Stimulated activated CD8-positive, alpha-beta memory T cell treated with anti-CD3 and anti-CD28 coated beads, Interleukin-15, amount 100 ng/mL, for 1 hour (primary cell): ENCODE data around the gene NT5DC2.

Source experiments
- DNase-seq: peaks from one replicate; pipeline ENCODE4 v3.0.0-alpha.2; 2020; ENCODE audit warnings: low read depth

Gene NT5DC2

GRCh38 chr3:52487788-52488691 lies 45.6 kb downstream of the NT5DC2 start:
- no peak for DNase-seq

DNA sequence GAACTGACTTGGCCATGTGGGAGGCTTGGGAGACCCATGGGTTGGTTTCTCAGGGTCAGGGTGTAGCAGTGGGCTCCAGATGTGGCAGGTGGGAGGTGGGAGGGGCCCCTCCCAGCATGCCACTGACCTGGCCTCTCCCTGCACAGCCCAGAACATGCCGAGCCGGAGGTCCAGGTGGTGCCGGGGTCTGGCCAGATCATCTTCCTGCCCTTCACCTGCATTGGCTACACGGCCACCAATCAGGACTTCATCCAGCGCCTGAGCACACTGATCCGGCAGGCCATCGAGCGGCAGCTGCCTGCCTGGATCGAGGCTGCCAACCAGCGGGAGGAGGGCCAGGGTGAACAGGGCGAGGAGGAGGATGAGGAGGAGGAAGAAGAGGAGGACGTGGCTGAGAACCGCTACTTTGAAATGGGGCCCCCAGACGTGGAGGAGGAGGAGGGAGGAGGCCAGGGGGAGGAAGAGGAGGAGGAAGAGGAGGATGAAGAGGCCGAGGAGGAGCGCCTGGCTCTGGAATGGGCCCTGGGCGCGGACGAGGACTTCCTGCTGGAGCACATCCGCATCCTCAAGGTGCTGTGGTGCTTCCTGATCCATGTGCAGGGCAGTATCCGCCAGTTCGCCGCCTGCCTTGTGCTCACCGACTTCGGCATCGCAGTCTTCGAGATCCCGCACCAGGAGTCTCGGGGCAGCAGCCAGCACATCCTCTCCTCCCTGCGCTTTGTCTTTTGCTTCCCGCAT lies 46.4 kb downstream of the NT5DC2 start:
- no peak for DNase-seq

- DNase-seq, result no peak
These were observed 48.8 kb downstream of the NT5DC2 start for GRCh38 chr3:52484680-52485461.

- DNase-seq, result no peak
These were observed 49.9 kb downstream of the NT5DC2 start for GRCh38 chr3:52483577-52484381.

DNA sequence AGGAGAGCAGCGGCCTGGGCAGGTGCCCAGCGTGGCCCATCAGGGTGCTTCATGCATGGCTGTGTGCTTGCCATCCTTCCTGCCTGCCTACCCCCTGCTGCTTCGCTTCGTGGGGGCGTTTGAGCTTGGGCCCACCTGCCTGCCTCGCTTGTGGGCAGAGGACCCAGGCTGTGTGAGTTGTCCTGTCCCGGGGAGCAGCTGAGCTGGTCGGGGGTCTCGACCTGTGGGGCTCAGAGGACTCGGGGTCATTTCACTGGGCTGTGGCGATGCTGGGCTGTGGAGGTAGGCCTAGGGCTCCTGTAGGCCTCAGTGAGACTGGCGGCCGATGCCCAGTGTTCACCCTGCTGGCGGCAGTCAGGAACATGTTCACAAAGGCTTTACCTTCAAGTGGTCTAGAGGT lies 50.6 kb downstream of the NT5DC2 start:
- no peak for DNase-seq

DNA sequence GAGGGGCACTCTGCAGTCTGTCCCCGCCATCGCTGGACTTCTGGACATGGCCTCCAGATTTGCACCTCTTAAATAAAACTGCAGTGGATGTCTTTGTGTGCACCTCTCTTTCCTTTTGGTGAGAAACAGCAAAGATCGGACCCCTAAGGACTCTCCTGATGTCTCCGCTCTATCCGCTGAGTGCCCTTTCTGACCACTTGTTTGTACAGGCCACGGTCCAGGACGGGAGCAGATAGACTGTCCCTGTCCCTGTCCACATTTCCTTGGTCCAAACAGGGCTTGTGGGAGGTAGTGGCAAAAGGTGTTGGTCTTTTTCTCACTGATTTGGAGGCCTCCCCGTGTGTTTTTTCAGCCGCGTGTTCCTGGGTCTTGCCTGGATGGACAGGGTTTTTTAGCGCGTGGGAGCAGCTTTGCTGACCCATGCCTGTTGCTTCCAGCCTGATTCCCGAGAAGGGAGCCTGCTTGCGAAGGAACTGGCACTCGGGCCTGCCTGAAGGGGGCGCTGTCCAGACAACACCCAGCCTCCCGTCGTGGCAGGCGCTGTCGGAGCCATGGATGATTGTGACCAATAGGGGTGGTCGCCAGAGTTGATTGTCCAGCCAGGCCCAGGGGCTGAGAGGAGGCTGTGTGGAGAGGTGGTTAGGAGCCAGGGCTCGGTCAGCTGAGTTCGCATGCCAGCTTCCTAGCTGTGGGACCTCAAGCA lies 51.7 kb downstream of the NT5DC2 start:
- DNase-seq, result no peak

- DNase-seq, result no peak
These were observed 52.6 kb downstream of the NT5DC2 start for GRCh38 chr3:52480768-52481715.

- no peak for DNase-seq
These were observed 53.6 kb downstream of the NT5DC2 start for GRCh38 chr3:52479877-52480575.

GRCh38 chr3:52479037-52479876 lies 54.4 kb downstream of the NT5DC2 start:
- DNase-seq, result no peak

- no peak for DNase-seq
These were observed 55.9 kb downstream of the NT5DC2 start for GRCh38 chr3:52477796-52478095.

- no peak for DNase-seq
These were observed 56.4 kb downstream of the NT5DC2 start for GRCh38 chr3:52477076-52477795.
